HG02642 (cell line): ENCODE measurements around the gene DENND2D.

ENCODE experiments used
- ATAC-seq: cut with Tn5 transposase; IDR thresholded peaks from one replicate; pipeline ENCODE4 v1.9.1; 2021; ENCODE audit warnings: mild to moderate bottlenecking; ENCODE audit not compliant: unreplicated experiment, poor library complexity

The DENND2D gene

GRCh38 chr1:111141245-111142220 is 58.9 kb downstream of the DENND2D start:
- no peak for ATAC-seq

GRCh38 chr1:111140680-111140967 is 59.8 kb downstream of the DENND2D start:
- no peak for ATAC-seq

GRCh38 chr1:111139956-111140679 is 60.3 kb downstream of the DENND2D start, which contains the start of the genes CEPT1 and DRAM2:
TSS of gene CEPT1 (plus strand) at chr1:111140223. CDS start at chr1:111147715, 7,492 bp downstream.
TSS of gene DRAM2 (minus strand) at chr1:111140093. CDS start at chr1:111131554, 8,539 bp downstream.
- ATAC-seq = peak; percentile 84

- ATAC-seq = peak; percentile 52
These were observed 61.0 kb downstream of the DENND2D start for GRCh38 chr1:111139324-111139955.
